IMR-90 (cell line): ENCODE data around the gene BCL11B. TPM values are rescaled to one million over a fixed set of nuclear protein-coding genes. Genes with fewer than 3 reads are reported as not detected.

Experiments used
- ATAC-seq: fragments of 200-7000 bp; cut with Tn5 transposase; 2 replicates; pipeline ENCODE4 v1.9.1; 2020; ENCODE audit warnings: low read depth, mild to moderate bottlenecking, moderate library complexity
- BruUV-seq: library from RNA; stranded (reverse); fragments of 400-500 nt; replicated peaks from 2 replicates; lab custom pipeline; 2021; lab: Mats Ljungman, UMichigan
- CTCF ChIA-PET: fragments of 300-600 bp; formaldehyde crosslinking; extraction: SDS; loops from one replicate; lab custom pipeline; 2021; ENCODE audit warnings: antibody characterized with exemption; lab: Yijun Ruan, JAX
- POLR2A ChIA-PET: fragments of 300-600 bp; sonication (Branson Sonifier 250); formaldehyde crosslinking; loops from one replicate; lab custom pipeline; 2022; ENCODE audit warnings: antibody characterized with exemption; ENCODE audit not compliant: unreplicated experiment; lab: Charles Lee
- DNase-seq: peaks from one replicate; pipeline ENCODE4 v3.0.0; 2013
- H2AFZ ChIP-seq: replicated peaks from 2 replicates; pipeline ENCODE3; 2013; ENCODE audit warnings: low read length, mild to moderate bottlenecking; ENCODE audit not compliant: poor library complexity
- H2AK5ac ChIP-seq: 2 replicates; pipeline ENCODE4 v1.6.1; 2013; ENCODE audit warnings: low read depth, low read length, inconsistent platforms
- H2AK9ac ChIP-seq: replicated peaks from 2 replicates; pipeline ENCODE3; 2013; ENCODE audit warnings: mild to moderate bottlenecking, low read depth, low read length, moderate library complexity; ENCODE audit not compliant: poor library complexity
- H2BK120ac ChIP-seq: 2 replicates; pipeline ENCODE4 v1.6.1; 2013; ENCODE audit warnings: low read depth, low read length, inconsistent platforms
- H2BK15ac ChIP-seq: 3 replicates; pipeline ENCODE4 v1.6.1; 2013; ENCODE audit warnings: low read depth, low read length, inconsistent platforms
- H2BK20ac ChIP-seq: 2 replicates; pipeline ENCODE4 v1.6.1; 2013; ENCODE audit warnings: low read depth, mild to moderate bottlenecking, inconsistent platforms, low read length, moderate library complexity
- H2BK5ac ChIP-seq: 2 replicates; pipeline ENCODE4 v1.6.1; 2013; ENCODE audit warnings: mild to moderate bottlenecking, low read depth, low read length, inconsistent platforms; ENCODE audit not compliant: poor library complexity, severe bottlenecking
- H3K14ac ChIP-seq: replicated peaks from 2 replicates; pipeline ENCODE4 v1.6.1; 2013; ENCODE audit warnings: low read depth, low read length, inconsistent platforms
- H3K18ac ChIP-seq: 2 replicates; pipeline ENCODE4 v1.6.1; 2013; ENCODE audit warnings: low read depth, low read length, control low read depth
- H3K23ac ChIP-seq: 2 replicates; pipeline ENCODE4 v1.6.1; 2013; ENCODE audit warnings: low read depth, low read length, inconsistent platforms
- H3K27ac ChIP-seq: 2 replicates; pipeline ENCODE4 v1.5.1; 2013; ENCODE audit warnings: mild to moderate bottlenecking, control low read depth, low read length; ENCODE audit not compliant: insufficient read depth
- H3K27me3 ChIP-seq: 2 replicates; pipeline ENCODE4 v1.6.1; 2013; ENCODE audit warnings: low read length; ENCODE audit not compliant: control insufficient read depth, insufficient read depth
- H3K36me3 ChIP-seq: 2 replicates; pipeline ENCODE4 v1.6.1; 2013; ENCODE audit warnings: low read length, mixed read lengths; ENCODE audit not compliant: control insufficient read depth, insufficient read depth
- H3K4ac ChIP-seq: 2 replicates; pipeline ENCODE4 v1.6.1; 2013; ENCODE audit warnings: low read depth, low read length, inconsistent platforms
- H3K4me1 ChIP-seq: 2 replicates; pipeline ENCODE4 v1.6.1; 2013; ENCODE audit warnings: low read length, mixed read lengths; ENCODE audit not compliant: control insufficient read depth, insufficient read depth
- H3K4me2 ChIP-seq: 2 replicates; pipeline ENCODE4 v1.6.1; 2013; ENCODE audit warnings: low read depth, mild to moderate bottlenecking, control low read depth, low read length, moderate library complexity
- H3K4me3 ChIP-seq: 2 replicates; pipeline ENCODE4 v1.5.1; 2013; ENCODE audit warnings: low read depth, mild to moderate bottlenecking, control low read depth, low read length, moderate library complexity; ENCODE audit not compliant: insufficient read depth
- H3K56ac ChIP-seq: 2 replicates; pipeline ENCODE4 v1.6.1; 2013; ENCODE audit warnings: low read length, inconsistent platforms; ENCODE audit not compliant: insufficient read depth; ENCODE audit errors: extremely low read depth
- H3K79me1 ChIP-seq, 2 experiments: 2 replicates each; pipeline ENCODE4 v1.6.1; 2013; ENCODE audit warnings: low read length in 2 of 2, inconsistent platforms in 1 of 2, low read depth in 1 of 2
- H3K9ac ChIP-seq: 2 replicates; pipeline ENCODE4 v1.6.1; 2013; ENCODE audit warnings: low read depth, low read length, control low read depth
- H3K9me1 ChIP-seq: 2 replicates; pipeline ENCODE4 v1.6.1; 2013; ENCODE audit warnings: low read length, inconsistent platforms; ENCODE audit not compliant: insufficient read depth
- H3K9me3 ChIP-seq: 2 replicates; pipeline ENCODE4 v1.6.1; 2013; ENCODE audit warnings: low read length; ENCODE audit not compliant: control insufficient read depth, insufficient read depth
- H4K20me1 ChIP-seq: 2 replicates; pipeline ENCODE4 v1.6.1; 2013; ENCODE audit warnings: low read length, inconsistent platforms; ENCODE audit not compliant: insufficient read depth
- H4K5ac ChIP-seq: 2 replicates; pipeline ENCODE4 v1.6.1; 2013; ENCODE audit warnings: mild to moderate bottlenecking, low read depth, low read length, control low read depth
- H4K8ac ChIP-seq, 2 experiments: 2 replicates each; pipeline ENCODE4 v1.6.1; 2013; ENCODE audit warnings: low read depth in 2 of 2, low read length in 2 of 2, control low read depth in 1 of 2, inconsistent platforms in 1 of 2
- H4K91ac ChIP-seq: 2 replicates; pipeline ENCODE4 v1.6.1; 2013; ENCODE audit warnings: low read depth, low read length, inconsistent platforms; ENCODE audit not compliant: insufficient read depth
- CHD1 ChIP-seq: IDR thresholded peaks from 2 replicates; pipeline ENCODE4 v1.6.1; 2012; ENCODE audit warnings: low read depth, low read length, improper control_type of control experiment
- FOS ChIP-seq: fragments of 150-350 bp; IDR thresholded peaks from 2 replicates; pipeline ENCODE4 v1.6.1; 2016; ENCODE audit warnings: low read depth, low read length
- MXI1 ChIP-seq: IDR thresholded peaks from 2 replicates; pipeline ENCODE4 v1.6.1; 2012; ENCODE audit warnings: low read depth, mild to moderate bottlenecking, low read length, moderate library complexity, borderline replicate concordance
- POLR2A ChIP-seq: IDR thresholded peaks from 2 replicates; pipeline ENCODE4 v1.6.1; 2012; ENCODE audit warnings: mild to moderate bottlenecking, low read depth, low read length
- RAD21 ChIP-seq: IDR thresholded peaks from 2 replicates; pipeline ENCODE4 v1.6.1; 2012; ENCODE audit warnings: low read length, improper control_type of control experiment
- WGBS, 2 experiments: methylation state at CpG; one replicate each; pipeline versions ENCODE4 v1.1.5 to v1.1.7; 2013; ENCODE audit warnings: missing lambda C conversion rate in 2 of 2; ENCODE audit not compliant: insufficient read length in 1 of 2; ENCODE audit errors: extremely low coverage in 2 of 2; 5-methylcytosine and 5-hydroxymethylcytosine counted together
- dilution Hi-C: fragments of 300-500 bp; cut with HindIII; formaldehyde crosslinking; loops from one replicate; pipeline ENCODE4 v1.14.3; 2018; ENCODE audit warnings: low sequenced_read_pairs; ENCODE audit not compliant: unreplicated experiment
- in situ Hi-C: fragments of 300-500 bp; cut with MboI; formaldehyde crosslinking; loops from 3 replicates; pipeline ENCODE4 v1.14.3; 2019; ENCODE audit warnings: low sequenced_read_pairs, inconsistent platforms, mixed read lengths
- intact Hi-C: fragments of 100-400 bp; cut with micrococcal nuclease; formaldehyde crosslinking; loops from 2 replicates; pipeline ENCODE4 v1.10.0; 2022
- polyA plus RNA-seq, 3 experiments: library from polyadenylated mRNA; depleted of rRNA; stranded (reverse); fragments of >200 nt; gene quantifications; 2 replicates each; pipeline ENCODE4 v1.2.3, GENCODE V29; 2012; ENCODE audit warnings: low replicate concordance in 1 of 3
- total RNA-seq: library from RNA; depleted of rRNA; stranded (reverse); fragments of >200 nt; gene quantifications from 2 replicates; pipeline ENCODE4 v1.2.3, GENCODE V29; 2012
- TF ChIP-seq, protein P1 (sequence below): fragments of 150-350 bp; IDR thresholded peaks from 2 replicates; pipeline ENCODE4 v1.6.1; 2016; ENCODE audit warnings: low read depth, mild to moderate bottlenecking, low read length, moderate library complexity, borderline replicate concordance

Gene BCL11B
- total and polyA plus RNA-seq, 2 of the 4 experiments (the other 2 are of a cell fraction), result under 0.01 TPM; not detected in 1

DNA sequence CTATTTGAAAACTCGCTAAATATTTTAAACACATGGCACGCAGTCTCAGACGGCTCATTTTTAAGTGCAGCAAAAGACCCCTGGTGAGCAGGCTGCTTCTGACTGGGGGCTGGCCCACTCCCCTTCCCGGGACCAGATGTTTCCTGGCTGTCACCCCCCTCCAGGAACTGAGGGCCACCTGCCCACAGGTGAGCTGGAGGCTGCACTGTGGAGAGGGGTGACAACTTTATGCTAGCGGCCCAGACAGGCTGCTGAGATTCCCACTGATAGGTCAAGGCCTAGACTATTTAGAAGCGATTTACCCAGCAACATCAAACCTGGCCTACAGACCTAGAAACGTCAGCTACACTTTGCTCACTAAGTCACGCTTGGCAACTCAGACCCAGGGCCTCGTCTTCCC lies 92.1 kb downstream of the BCL11B start:
- Histone ChIP-seq H3K4me1 (no peaks in the 10 kb centered on the region), H3K14ac (no peak overlapping the region)
- DNase-seq, result no peak

More for the DNA sequence above, 92.1 kb downstream of the BCL11B start:
- Histone ChIP-seq H3K23ac (no peak overlapping the region), H2AK5ac (no peak overlapping the region), H3K27ac (no peak overlapping the region), H2BK20ac (no peak overlapping the region), H2BK15ac (no peak overlapping the region), H4K91ac (no peak overlapping the region), H4K5ac (no peak overlapping the region), H3K4me2 (no peak overlapping the region), H2BK120ac (no peak overlapping the region), H3K4ac (no peak overlapping the region), H3K9ac (no peak overlapping the region), H4K20me1 (no peaks in the 10 kb centered on the region), H3K4me3 (no peak overlapping the region), H3K9me3 (peaks cover 48% of the 10 kb centered on the region), H3K18ac (no peak overlapping the region), H2AFZ (no peak overlapping the region), H2AK9ac (no peak overlapping the region), H2BK5ac (no peak overlapping the region), H3K79me1 (no peaks in the 10 kb centered on the region), H3K9me1 (no peaks in the 10 kb centered on the region), H4K8ac (no peak overlapping the region), H3K56ac (no peak overlapping the region), H3K36me3 (no peaks in the 10 kb centered on the region), H3K27me3 (no peaks in the 10 kb centered on the region)
- in situ Hi-C loops, result no loop called here
- BruUV-seq, result no TSS peak
- WGBS, 2 experiments, result 18% methylated on average over 3 of the region's 9 CpGs; no CpG with 5 or more reads in 1 of the 2 experiments
- ChIA-PET POLR2A (no interaction called here), CTCF (no interaction called here)
- dilution Hi-C loops, result no loop called here
- TF ChIP-seq MXI1 (no peak), RAD21 (no peak), FOS (no peak), POLR2A (no peak), CHD1 (no peak)
- TF ChIP-seq, protein P1, sequence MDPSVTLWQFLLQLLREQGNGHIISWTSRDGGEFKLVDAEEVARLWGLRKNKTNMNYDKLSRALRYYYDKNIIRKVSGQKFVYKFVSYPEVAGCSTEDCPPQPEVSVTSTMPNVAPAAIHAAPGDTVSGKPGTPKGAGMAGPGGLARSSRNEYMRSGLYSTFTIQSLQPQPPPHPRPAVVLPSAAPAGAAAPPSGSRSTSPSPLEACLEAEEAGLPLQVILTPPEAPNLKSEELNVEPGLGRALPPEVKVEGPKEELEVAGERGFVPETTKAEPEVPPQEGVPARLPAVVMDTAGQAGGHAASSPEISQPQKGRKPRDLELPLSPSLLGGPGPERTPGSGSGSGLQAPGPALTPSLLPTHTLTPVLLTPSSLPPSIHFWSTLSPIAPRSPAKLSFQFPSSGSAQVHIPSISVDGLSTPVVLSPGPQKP, result no peak
- intact Hi-C loops, result no loop called here
- no peak for ATAC-seq
